Adrenal gland (tissue), 5 donors: ENCODE data around the gene KRT8.
"Not testable (repeated sequence)": the region's sequence is repeated elsewhere in the genome, so short reads cannot be mapped to it uniquely, and the experiment has no call there.

ENCODE experiments used
- CTCF ChIP-seq, 6 experiments: fragments of 450-650 bp in 4 of 6; fragments of 200-600 bp in 2 of 6; sonication (generic) in 1 of 6; IDR thresholded peaks; 1 replicate in 5 of 6; 2 replicates in 1 of 6; pipeline versions ENCODE4 v1.5.1 to v1.8.0; 2016 to 2021; ENCODE audit warnings: antibody characterized with exemption in 6 of 6, mild to moderate bottlenecking in 2 of 6, moderate library complexity in 1 of 6
- POLR2A ChIP-seq, 2 donors: fragments of 450-650 bp; IDR thresholded peaks; one replicate each; pipeline ENCODE4 v1.6.1; 2017; ENCODE audit warnings: antibody characterized with exemption in 2 of 2, mild to moderate bottlenecking in 2 of 2, moderate library complexity in 1 of 2
- donor health status: DM: no; HTN: no; CAD: no.

DNA sequence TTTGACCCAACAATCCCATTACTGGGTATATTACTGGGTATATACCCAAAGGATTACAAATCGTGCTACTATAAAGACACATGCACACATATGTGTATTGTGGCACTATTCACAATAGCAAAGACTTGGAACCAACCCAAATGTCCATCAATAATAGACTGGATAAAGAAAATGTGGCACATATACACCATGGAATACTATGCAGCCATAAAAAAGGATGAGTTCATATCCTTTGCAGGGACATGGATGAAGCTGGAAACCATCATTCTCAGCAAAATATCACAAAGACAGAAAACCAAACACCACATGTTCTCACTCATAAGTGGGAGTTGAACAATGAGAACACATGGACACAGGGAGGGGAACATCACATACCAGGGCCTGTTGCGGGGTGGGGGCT, 48.8 kb downstream of the KRT8 start:
- TF ChIP-seq CTCF, POLR2A (IDR thresholded peaks at IDR 0.05): not testable (repeated sequence)
